HL-60 (cell line): Measurements from ENCODE around the gene EHD4.

Source experiments
- GABPA ChIP-seq: IDR thresholded peaks from 2 replicates; pipeline ENCODE4 v1.6.1; 2012; ENCODE audit warnings: low read depth
- POLR2AphosphoS5 ChIP-seq: IDR thresholded peaks from 2 replicates; pipeline ENCODE4 v1.6.1; 2012; ENCODE audit warnings: low read depth
- REST ChIP-seq: IDR thresholded peaks from 2 replicates; pipeline ENCODE4 v1.6.1; 2012; ENCODE audit warnings: low read depth; ENCODE audit not compliant: insufficient replicate concordance
- SPI1 ChIP-seq: IDR thresholded peaks from 2 replicates; pipeline ENCODE4 v1.6.1; 2012; ENCODE audit warnings: low read depth, mild to moderate bottlenecking, borderline replicate concordance
- TF ChIP-seq, protein P1 (sequence below): IDR thresholded peaks from one replicate; pipeline ENCODE4 v1.5.1; 2011; ENCODE audit warnings: low read length, control low read depth, inconsistent platforms; ENCODE audit not compliant: insufficient read depth

DNA sequence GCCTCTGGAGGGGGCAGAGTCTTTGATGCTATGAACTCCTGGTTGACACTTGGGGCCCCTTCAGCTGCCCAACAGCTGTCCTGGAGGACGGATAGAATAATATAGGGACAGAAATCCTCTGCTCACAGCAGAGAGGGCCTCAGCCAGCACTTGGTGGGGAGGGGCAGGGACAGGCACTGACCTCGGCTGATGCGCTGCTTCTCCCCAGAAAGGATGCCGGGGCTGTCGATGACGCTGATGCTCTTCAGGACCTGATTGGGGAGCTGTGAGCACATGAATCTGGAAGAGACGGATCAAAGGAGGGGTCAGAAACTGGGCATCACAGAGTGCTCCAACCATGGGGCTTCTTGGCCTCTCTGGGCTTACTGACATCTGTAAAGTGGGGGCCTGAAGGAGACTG, 29.5 kb downstream of the EHD4 start:
- TF ChIP-seq, protein P1, sequence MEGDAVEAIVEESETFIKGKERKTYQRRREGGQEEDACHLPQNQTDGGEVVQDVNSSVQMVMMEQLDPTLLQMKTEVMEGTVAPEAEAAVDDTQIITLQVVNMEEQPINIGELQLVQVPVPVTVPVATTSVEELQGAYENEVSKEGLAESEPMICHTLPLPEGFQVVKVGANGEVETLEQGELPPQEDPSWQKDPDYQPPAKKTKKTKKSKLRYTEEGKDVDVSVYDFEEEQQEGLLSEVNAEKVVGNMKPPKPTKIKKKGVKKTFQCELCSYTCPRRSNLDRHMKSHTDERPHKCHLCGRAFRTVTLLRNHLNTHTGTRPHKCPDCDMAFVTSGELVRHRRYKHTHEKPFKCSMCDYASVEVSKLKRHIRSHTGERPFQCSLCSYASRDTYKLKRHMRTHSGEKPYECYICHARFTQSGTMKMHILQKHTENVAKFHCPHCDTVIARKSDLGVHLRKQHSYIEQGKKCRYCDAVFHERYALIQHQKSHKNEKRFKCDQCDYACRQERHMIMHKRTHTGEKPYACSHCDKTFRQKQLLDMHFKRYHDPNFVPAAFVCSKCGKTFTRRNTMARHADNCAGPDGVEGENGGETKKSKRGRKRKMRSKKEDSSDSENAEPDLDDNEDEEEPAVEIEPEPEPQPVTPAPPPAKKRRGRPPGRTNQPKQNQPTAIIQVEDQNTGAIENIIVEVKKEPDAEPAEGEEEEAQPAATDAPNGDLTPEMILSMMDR, result no peak
- TF ChIP-seq GABPA (no peak), POLR2AphosphoS5 (no peak), REST (no peak), SPI1 (no peak)
